Fibroblast of the conjunctiva (primary cell): ENCODE results near the gene OR2T33.
"Not testable (repeated sequence)": the region's sequence is repeated elsewhere in the genome, so short reads cannot be mapped to it uniquely, and the experiment has no call there.

Source experiments
- DNase-seq: peaks from one replicate; pipeline ENCODE4 v3.0.0-alpha.2; 2010; ENCODE audit warnings: low read depth

Gene OR2T33

GRCh38 chr1:248277876-248278275, at the start of gene OR2T33:
Gene OR2T33, minus strand, starts transcription at chr1:248277976. Its CDS starts 4,162 bp downstream, at chr1:248273814.
- DNase-seq: no peak

- no peak for DNase-seq
Observed at GRCh38 chr1:248324468-248324867, 46.7 kb upstream of the OR2T33 start, which contains the start of gene OR2M7. Gene OR2M7, minus strand, starts transcription at chr1:248324568. Its CDS starts 0 bp downstream, at chr1:248324568.

GRCh38 chr1:248316796-248317195, 39.0 kb upstream of the OR2T33 start:
- DNase-seq: no peak

GRCh38 chr1:248306740-248307139, 29.0 kb upstream of the OR2T33 start:
- DNase-seq: not testable (repeated sequence)

GRCh38 chr1:248306103-248306502, 28.3 kb upstream of the OR2T33 start:
- no peak for DNase-seq

- DNase-seq: not testable (repeated sequence)
Observed at GRCh38 chr1:248305672-248306071, 27.9 kb upstream of the OR2T33 start.

- DNase-seq: no peak
Observed at GRCh38 chr1:248303324-248303723, 25.5 kb upstream of the OR2T33 start, which contains the start of gene OR2T12. Gene OR2T12, minus strand, starts transcription at chr1:248303424. Its CDS starts 7,846 bp downstream, at chr1:248295578.

- DNase-seq: no peak
Observed at GRCh38 chr1:248288391-248288790, 10.6 kb upstream of the OR2T33 start.

- not testable (repeated sequence) for DNase-seq
Observed at GRCh38 chr1:248273225-248273624, 4.6 kb downstream of the OR2T33 start.

GRCh38 chr1:248268178-248268577, 9.6 kb downstream of the OR2T33 start:
- no peak for DNase-seq

GRCh38 chr1:248259309-248259708, 18.5 kb downstream of the OR2T33 start:
- DNase-seq: not testable (repeated sequence)

GRCh38 chr1:248243204-248243603, 34.6 kb downstream of the OR2T33 start:
- DNase-seq: no peak

- no peak for DNase-seq
Observed at GRCh38 chr1:248239478-248239877, 38.3 kb downstream of the OR2T33 start.

GRCh38 chr1:248231117-248231516, 46.7 kb downstream of the OR2T33 start, which contains the start of gene OR2M4:
Gene OR2M4, plus strand, starts transcription at chr1:248231417. Its CDS starts 7,512 bp downstream, at chr1:248238929.
- DNase-seq: no peak

GRCh38 chr1:248229360-248229908, 48.3 kb downstream of the OR2T33 start:
- DNase-seq: no peak

- DNase-seq: no peak
Observed at GRCh38 chr1:248225537-248225936, 52.2 kb downstream of the OR2T33 start.
